HUES6 (cell line): ENCODE measurements around the gene ADTRP.

ENCODE experiments used
- H3K27ac ChIP-seq: 2 replicates; pipeline ENCODE4 v1.7.0; 2013; ENCODE audit warnings: low read depth, mild to moderate bottlenecking, low read length, inconsistent platforms
- H3K27me3 ChIP-seq: 2 replicates; pipeline ENCODE4 v1.6.1; 2013; ENCODE audit warnings: low read length; ENCODE audit not compliant: control insufficient read depth, insufficient read depth
- H3K36me3 ChIP-seq: 2 replicates; pipeline ENCODE4 v1.6.1; 2013; ENCODE audit warnings: low read length; ENCODE audit not compliant: control insufficient read depth, insufficient read depth
- H3K4me1 ChIP-seq: 2 replicates; pipeline ENCODE4 v1.6.1; 2013; ENCODE audit warnings: low read length; ENCODE audit not compliant: control insufficient read depth, insufficient read depth
- H3K4me3 ChIP-seq: 2 replicates; pipeline ENCODE4 v1.5.1; 2013; ENCODE audit warnings: low read depth, low read length
- H3K9ac ChIP-seq: one replicate; pipeline ENCODE4 v1.6.1; 2013; ENCODE audit warnings: mild to moderate bottlenecking, low read length
- H3K9me3 ChIP-seq: 2 replicates; pipeline ENCODE4 v1.6.1; 2013; ENCODE audit warnings: low read depth, low read length; ENCODE audit not compliant: control insufficient read depth, insufficient read depth

The ADTRP gene

DNA sequence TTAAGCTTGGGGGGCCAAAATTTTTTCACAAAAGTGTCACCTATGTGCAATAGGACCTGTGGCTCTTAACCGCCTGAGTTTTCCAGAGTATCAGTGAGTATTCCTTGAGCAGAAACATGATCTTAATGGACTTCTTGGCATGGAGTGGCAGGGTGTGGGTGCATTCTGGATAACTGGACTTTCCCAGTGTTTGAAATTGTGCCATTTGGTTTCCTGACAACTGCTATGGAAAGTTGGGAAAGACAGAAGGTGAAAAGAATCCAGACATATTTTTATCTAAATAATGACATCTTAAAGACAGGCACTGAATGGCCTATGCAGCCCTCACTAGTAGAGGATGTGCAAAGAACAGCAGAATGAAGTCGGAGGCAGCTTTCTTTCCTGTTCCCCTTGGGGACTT is 34.3 kb upstream of the ADTRP start:
- H3K4me1 ChIP-seq = no peaks in the 10 kb centered on the region
- H3K36me3 ChIP-seq = no peaks in the 10 kb centered on the region
- no peaks in the 10 kb centered on the region for H3K27me3 ChIP-seq
- H3K9ac ChIP-seq = no peak overlapping the region
- H3K27ac ChIP-seq = no peak overlapping the region
- no peaks in the 10 kb centered on the region for H3K9me3 ChIP-seq
- no peak overlapping the region for H3K4me3 ChIP-seq

- H3K4me3 ChIP-seq = no peak overlapping the region
- no peaks in the 10 kb centered on the region for H3K4me1 ChIP-seq
- no peak overlapping the region for H3K27ac ChIP-seq
- no peaks in the 10 kb centered on the region for H3K27me3 ChIP-seq
- H3K9me3 ChIP-seq = no peaks in the 10 kb centered on the region
- no peaks in the 10 kb centered on the region for H3K36me3 ChIP-seq
- H3K9ac ChIP-seq = no peak overlapping the region
These were observed 33.8 kb upstream of the ADTRP start for GRCh38 chr6:11812439-11812838.

DNA sequence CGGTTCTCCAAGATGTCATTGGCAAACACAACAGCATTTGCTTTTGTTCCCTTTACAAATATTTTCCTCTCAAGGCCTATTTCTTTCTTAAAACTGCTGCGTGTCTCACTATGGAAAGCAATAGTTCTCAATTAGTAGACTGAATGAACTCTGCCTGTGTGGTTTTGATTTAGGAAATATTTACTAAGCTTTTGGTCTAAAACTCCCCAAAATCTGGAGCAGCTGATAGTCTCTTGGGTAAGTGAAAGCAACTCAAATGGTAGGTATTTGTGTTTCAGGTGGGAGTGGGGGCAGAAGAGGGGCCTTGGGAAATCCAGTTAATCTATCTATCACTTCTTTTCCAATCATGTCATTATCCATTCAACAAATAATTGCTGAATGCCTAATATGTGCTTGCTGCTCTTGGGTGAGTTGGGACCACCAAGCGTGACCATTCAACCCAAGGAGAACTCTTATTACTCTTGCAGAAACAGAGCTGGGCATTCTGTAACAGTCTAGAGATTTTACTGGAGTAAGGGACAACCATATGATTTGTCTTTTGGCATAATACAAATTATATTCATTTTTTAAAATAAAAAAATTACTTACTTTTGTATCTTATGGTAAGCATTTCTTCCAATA is 33.2 kb upstream of the ADTRP start:
- Histone ChIP-seq H3K4me3 (no peak overlapping the region), H3K9ac (no peak overlapping the region), H3K27me3 (no peaks in the 10 kb centered on the region), H3K9me3 (no peaks in the 10 kb centered on the region), H3K36me3 (no peaks in the 10 kb centered on the region), H3K4me1 (no peaks in the 10 kb centered on the region), H3K27ac (no peak overlapping the region)

- Histone ChIP-seq H3K9me3 (no peaks in the 10 kb centered on the region), H3K27me3 (no peaks in the 10 kb centered on the region), H3K9ac (no peak overlapping the region), H3K4me1 (peaks cover 3% of the 10 kb centered on the region; the same call in 1 of the 2 replicates), H3K4me3 (no peak overlapping the region), H3K27ac (no peak overlapping the region), H3K36me3 (no peaks in the 10 kb centered on the region)
These were observed 32.4 kb upstream of the ADTRP start for GRCh38 chr6:11810854-11811643.

DNA sequence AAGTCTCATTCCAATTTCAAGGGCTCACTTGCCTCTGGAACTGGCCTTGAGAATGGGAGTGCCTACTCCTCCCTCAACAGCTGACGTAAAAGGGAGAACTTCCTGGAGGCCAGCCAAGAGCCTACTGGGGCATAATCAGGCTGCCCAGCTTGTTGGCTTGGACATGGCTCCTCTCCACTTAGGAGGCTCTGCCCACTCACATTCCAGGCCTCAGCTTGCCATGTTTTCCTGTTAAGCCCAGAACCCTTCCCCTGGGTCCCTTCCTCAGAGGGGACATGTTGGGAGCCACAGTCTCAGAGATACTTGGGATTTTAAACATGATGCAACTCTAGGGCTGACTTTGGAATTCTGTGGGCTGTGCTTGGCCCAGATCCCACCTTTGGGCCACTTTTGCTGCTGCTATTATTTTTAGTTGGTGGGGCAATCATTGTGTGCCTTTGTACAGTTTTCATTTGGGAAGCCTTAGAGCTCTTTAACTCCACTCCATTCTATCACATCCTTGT is 31.5 kb upstream of the ADTRP start:
- H3K4me3 ChIP-seq = no peak overlapping the region
- H3K4me1 ChIP-seq = peaks cover 12% of the 10 kb centered on the region

GRCh38 chr6:11808054-11808453 is 29.5 kb upstream of the ADTRP start:
- no peak overlapping the region for H3K4me3 ChIP-seq
- no peaks in the 10 kb centered on the region for H3K9me3 ChIP-seq
- no peaks in the 10 kb centered on the region for H3K36me3 ChIP-seq
- no peak overlapping the region for H3K27ac ChIP-seq
- H3K27me3 ChIP-seq = no peaks in the 10 kb centered on the region
- H3K9ac ChIP-seq = no peak overlapping the region
- peaks cover 25% of the 10 kb centered on the region for H3K4me1 ChIP-seq

More for the DNA sequence above, 31.5 kb upstream of the ADTRP start:
- Histone ChIP-seq H3K9ac (no peak overlapping the region), H3K27me3 (no peaks in the 10 kb centered on the region), H3K9me3 (no peaks in the 10 kb centered on the region), H3K27ac (no peak overlapping the region), H3K36me3 (no peaks in the 10 kb centered on the region)

DNA sequence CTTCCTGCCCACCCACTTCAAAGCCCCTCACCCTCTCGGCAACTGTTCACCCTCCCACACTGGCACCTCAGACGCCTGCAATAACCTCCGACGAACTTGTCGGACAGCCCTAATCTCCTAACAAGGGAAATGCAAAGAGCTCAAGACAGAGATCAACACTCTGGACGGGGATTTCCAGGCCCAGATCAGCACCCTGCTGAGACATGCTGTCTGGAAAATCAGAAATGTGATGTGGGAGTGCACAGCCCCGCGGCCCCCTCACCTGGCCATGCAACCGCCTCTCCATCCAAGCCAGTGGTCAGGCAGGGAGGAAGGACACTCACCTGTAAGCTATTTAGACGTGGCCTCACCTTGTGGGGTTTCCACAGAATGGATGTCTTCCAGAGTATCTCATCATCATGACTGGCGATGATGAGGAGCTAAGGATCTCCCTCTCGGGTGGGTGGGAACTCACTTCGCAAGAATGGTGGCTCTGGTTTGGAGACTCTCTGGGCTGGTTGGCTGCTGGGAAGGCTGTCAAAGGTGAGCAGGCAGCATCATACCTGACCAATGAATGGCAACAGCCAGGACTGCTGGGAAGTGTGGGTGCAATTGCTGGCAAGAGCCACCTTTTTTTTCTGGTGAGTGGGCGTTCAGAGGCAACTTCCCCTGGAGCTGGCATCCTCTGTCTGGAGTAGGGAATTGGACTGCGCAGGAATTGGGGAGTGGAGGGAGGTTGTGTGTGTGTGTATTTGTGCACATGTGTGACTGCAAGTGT is 28.1 kb upstream of the ADTRP start:
- H3K9ac ChIP-seq = no peak overlapping the region
- H3K4me3 ChIP-seq = no peak overlapping the region
- peaks cover 26% of the 10 kb centered on the region for H3K4me1 ChIP-seq
- H3K36me3 ChIP-seq = no peaks in the 10 kb centered on the region
- no peaks in the 10 kb centered on the region for H3K9me3 ChIP-seq
- no peak overlapping the region for H3K27ac ChIP-seq
- H3K27me3 ChIP-seq = no peaks in the 10 kb centered on the region

DNA sequence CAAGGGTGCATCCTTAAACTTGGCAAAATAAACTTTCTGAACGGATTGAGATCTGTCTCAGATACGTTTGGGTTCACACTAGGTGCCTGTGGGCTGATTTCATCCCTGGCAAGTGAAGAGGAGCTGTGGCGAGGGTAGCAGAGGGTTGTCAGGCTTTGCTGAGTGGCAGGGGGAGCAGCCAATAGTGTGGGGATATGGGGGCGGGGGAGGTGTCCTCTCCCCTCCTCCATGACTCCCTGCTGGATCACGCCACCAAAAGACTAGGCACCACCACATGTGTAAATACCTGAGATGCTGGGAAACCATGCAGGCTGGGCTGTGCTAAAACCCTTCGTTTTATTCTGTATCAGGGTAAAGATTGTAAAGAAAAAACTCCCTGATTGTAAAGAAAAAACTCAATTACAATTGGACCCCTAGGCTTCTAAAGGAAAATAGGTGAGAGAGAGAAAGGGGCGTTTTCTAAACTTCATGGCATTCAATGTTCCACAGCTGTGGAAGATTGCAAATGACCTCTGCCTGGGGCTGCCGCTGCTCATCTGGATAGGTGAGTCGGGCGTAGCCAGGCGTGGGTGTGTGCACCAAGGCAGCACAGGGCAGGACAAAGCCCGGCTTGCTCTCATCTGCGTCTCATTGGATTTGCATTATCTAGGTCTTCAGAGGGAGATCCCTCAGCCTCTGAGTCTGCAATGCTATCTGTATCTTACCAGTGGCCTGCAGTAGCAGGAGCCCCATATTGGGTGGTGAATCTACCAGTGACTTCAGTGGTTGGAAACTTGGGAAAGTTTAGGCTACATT is 26.9 kb upstream of the ADTRP start:
- H3K27me3 ChIP-seq = no peaks in the 10 kb centered on the region
- no peak overlapping the region; the same call in 1 of the 2 replicates for H3K27ac ChIP-seq
- no peaks in the 10 kb centered on the region for H3K36me3 ChIP-seq
- H3K9ac ChIP-seq = no peak overlapping the region
- H3K4me1 ChIP-seq = peaks cover 26% of the 10 kb centered on the region
- H3K9me3 ChIP-seq = no peaks in the 10 kb centered on the region
- no peak overlapping the region for H3K4me3 ChIP-seq

GRCh38 chr6:11804701-11805100 is 26.1 kb upstream of the ADTRP start:
- Histone ChIP-seq H3K27me3 (no peaks in the 10 kb centered on the region), H3K9me3 (no peaks in the 10 kb centered on the region), H3K9ac (no peak overlapping the region), H3K4me3 (no peak overlapping the region), H3K27ac (no peak overlapping the region), H3K4me1 (peaks cover 26% of the 10 kb centered on the region), H3K36me3 (no peaks in the 10 kb centered on the region)

GRCh38 chr6:11804135-11804534 is 25.5 kb upstream of the ADTRP start:
- H3K36me3 ChIP-seq = no peaks in the 10 kb centered on the region
- H3K4me3 ChIP-seq = no peak overlapping the region
- no peaks in the 10 kb centered on the region for H3K27me3 ChIP-seq
- H3K9ac ChIP-seq = no peak overlapping the region
- peaks cover 26% of the 10 kb centered on the region for H3K4me1 ChIP-seq
- H3K9me3 ChIP-seq = no peaks in the 10 kb centered on the region
- no peak overlapping the region for H3K27ac ChIP-seq
